MM.1S (cell line): ENCODE measurements around the gene COL5A1.

Experiments
- DNase-seq: peaks from one replicate; pipeline ENCODE4 v3.0.0-alpha.2; 2015
- H2AFZ ChIP-seq: fragments of 300-600 bp; sonication (generic); 2 replicates; pipeline ENCODE4 v1.6.0; 2016; ENCODE audit warnings: antibody characterized with exemption, low read length
- H3F3A ChIP-seq: fragments of 300-600 bp; sonication (generic); 2 replicates; pipeline ENCODE4 v1.6.1; 2016; ENCODE audit warnings: mild to moderate bottlenecking, antibody characterized with exemption, low read length, moderate library complexity, mixed read lengths; ENCODE audit not compliant: insufficient read depth
- H3K27ac ChIP-seq: fragments of 300-600 bp; sonication (generic); 2 replicates; pipeline ENCODE4 v1.5.1; 2016; ENCODE audit warnings: mild to moderate bottlenecking, low read length
- H3K27me3 ChIP-seq: fragments of 300-600 bp; sonication (generic); replicated peaks from 2 replicates; pipeline ENCODE4 v1.6.0; 2016; ENCODE audit warnings: low read length; ENCODE audit not compliant: insufficient read depth
- H3K36me3 ChIP-seq: fragments of 300-600 bp; sonication (generic); replicated peaks from 2 replicates; pipeline ENCODE4 v1.6.1; 2016; ENCODE audit warnings: mild to moderate bottlenecking, low read length, mixed read lengths; ENCODE audit not compliant: insufficient read depth
- H3K4me1 ChIP-seq: fragments of 300-600 bp; sonication (generic); 2 replicates; pipeline ENCODE4 v1.6.1; 2016; ENCODE audit warnings: low read length, mixed read lengths
- H3K4me2 ChIP-seq: fragments of 300-600 bp; sonication (generic); 2 replicates; pipeline ENCODE4 v1.6.0; 2016; ENCODE audit warnings: low read depth, low read length
- H3K4me3 ChIP-seq: fragments of 300-600 bp; sonication (generic); 2 replicates; pipeline ENCODE4 v1.5.1; 2016; ENCODE audit warnings: low read length, mixed read lengths
- H3K79me2 ChIP-seq: fragments of 300-600 bp; sonication (generic); 2 replicates; pipeline ENCODE4 v1.6.1; 2016; ENCODE audit warnings: mixed run types, low read length, mixed read lengths
- H3K9ac ChIP-seq: fragments of 300-600 bp; sonication (generic); 2 replicates; pipeline ENCODE4 v1.6.1; 2016; ENCODE audit warnings: low read length, mixed read lengths
- H3K9me2 ChIP-seq: fragments of 300-600 bp; sonication (generic); replicated peaks from 2 replicates; pipeline ENCODE4 v1.6.1; 2016; ENCODE audit warnings: mild to moderate bottlenecking, low read length, mixed read lengths; ENCODE audit not compliant: insufficient read depth
- H3K9me3 ChIP-seq: fragments of 300-600 bp; sonication (generic); replicated peaks from 2 replicates; pipeline ENCODE4 v1.6.1; 2016; ENCODE audit warnings: mild to moderate bottlenecking, low read length, mixed read lengths; ENCODE audit not compliant: insufficient read depth
- H4K20me1 ChIP-seq: fragments of 300-600 bp; sonication (generic); 2 replicates; pipeline ENCODE4 v1.6.1; 2016; ENCODE audit warnings: mild to moderate bottlenecking, low read length, moderate library complexity, mixed read lengths; ENCODE audit not compliant: insufficient read depth
- EZH2 ChIP-seq: fragments of 300-600 bp; sonication (generic); optimal IDR thresholded peaks from 2 replicates; pipeline ENCODE3; 2017; ENCODE audit warnings: low read depth, mild to moderate bottlenecking, antibody characterized with exemption, low read length, mixed read lengths
- EZH2phosphoT487 ChIP-seq: fragments of 300-600 bp; sonication (generic); IDR thresholded peaks from 2 replicates; pipeline ENCODE4 v1.6.1; 2018; ENCODE audit warnings: antibody characterized with exemption, low read length
- TF ChIP-seq, protein P1 (sequence below): fragments of 300-600 bp; sonication (generic); IDR thresholded peaks from 2 replicates; pipeline ENCODE4 v1.5.1; 2016; ENCODE audit warnings: antibody characterized with exemption, low read length, mixed read lengths

COL5A1 gene

GRCh38 chr9:134641173-134641989, at the start of gene COL5A1:
Gene COL5A1, plus strand, starts transcription at chr9:134641803. Its CDS starts 385 bp downstream, at chr9:134642188.
- DNase-seq, result no peak
- Histone ChIP-seq H3F3A (no peaks in the 10 kb centered on the region), H3K4me2 (no peak within 1 kb of the TSS), H3K4me3 (no peak within 1 kb of the TSS), H3K9ac (no peak within 1 kb of the TSS), H3K27ac (no peak within 1 kb of the TSS), H3K4me1 (no peaks in the 10 kb centered on the region), H3K27me3 (peaks cover 85% of the 10 kb centered on the region), H4K20me1 (no peaks in the 10 kb centered on the region), H3K9me3 (no peaks in the 10 kb centered on the region), H2AFZ (no peak within 1 kb of the TSS), H3K79me2 (no peaks in the 10 kb centered on the region), H3K36me3 (no peaks in the 10 kb centered on the region), H3K9me2 (no peaks in the 10 kb centered on the region)
- TF ChIP-seq, protein P1, sequence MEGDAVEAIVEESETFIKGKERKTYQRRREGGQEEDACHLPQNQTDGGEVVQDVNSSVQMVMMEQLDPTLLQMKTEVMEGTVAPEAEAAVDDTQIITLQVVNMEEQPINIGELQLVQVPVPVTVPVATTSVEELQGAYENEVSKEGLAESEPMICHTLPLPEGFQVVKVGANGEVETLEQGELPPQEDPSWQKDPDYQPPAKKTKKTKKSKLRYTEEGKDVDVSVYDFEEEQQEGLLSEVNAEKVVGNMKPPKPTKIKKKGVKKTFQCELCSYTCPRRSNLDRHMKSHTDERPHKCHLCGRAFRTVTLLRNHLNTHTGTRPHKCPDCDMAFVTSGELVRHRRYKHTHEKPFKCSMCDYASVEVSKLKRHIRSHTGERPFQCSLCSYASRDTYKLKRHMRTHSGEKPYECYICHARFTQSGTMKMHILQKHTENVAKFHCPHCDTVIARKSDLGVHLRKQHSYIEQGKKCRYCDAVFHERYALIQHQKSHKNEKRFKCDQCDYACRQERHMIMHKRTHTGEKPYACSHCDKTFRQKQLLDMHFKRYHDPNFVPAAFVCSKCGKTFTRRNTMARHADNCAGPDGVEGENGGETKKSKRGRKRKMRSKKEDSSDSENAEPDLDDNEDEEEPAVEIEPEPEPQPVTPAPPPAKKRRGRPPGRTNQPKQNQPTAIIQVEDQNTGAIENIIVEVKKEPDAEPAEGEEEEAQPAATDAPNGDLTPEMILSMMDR, result no peak
- TF ChIP-seq EZH2phosphoT487 (no peak), EZH2 (no peak)

DNA sequence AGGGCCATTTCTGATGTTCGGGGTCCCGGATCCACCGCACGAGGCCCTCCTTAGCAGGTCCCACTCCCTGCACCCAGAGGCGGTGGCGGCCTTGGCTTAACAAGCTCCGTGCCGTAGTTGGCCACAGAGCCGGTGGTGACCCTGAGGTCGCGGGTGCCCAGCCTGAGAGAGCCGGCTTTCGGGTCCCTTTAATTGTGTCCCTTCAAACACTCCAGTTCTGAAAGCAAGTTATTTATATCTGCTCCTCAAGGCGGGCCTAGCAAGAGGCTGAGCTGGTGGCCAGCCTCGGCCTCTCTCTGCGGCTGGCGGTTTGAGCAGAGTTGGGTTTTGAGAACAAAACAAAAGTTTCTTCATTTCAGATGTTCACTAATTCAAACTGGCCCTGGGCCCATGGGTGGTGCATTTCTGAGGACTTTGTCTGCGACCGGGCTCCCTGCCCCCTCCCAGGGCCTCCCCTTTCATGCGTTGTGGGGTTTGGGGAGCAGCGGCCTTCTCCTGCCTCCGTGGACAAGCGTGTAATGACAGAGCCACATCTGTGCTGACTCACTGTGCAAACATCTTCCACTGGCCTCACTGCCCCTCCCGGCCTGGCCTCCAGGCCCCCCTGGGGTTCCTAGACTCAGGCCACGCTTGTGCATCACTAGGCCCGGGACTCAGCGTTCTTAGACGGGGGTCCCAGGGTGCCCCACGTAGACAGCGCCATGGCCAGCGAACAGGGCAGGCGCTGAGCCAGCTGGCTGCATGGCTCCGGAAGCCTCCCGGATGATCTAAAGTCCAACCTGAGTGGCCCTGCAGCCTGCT, 49.4 kb upstream of the COL5A1 start:
- Histone ChIP-seq H3K9ac (no peak overlapping the region), H3K79me2 (no peaks in the 10 kb centered on the region), H3K36me3 (no peaks in the 10 kb centered on the region), H2AFZ (no peak overlapping the region), H3K4me3 (no peak overlapping the region), H3K9me2 (no peaks in the 10 kb centered on the region), H3K27me3 (peaks cover 62% of the 10 kb centered on the region), H3K4me1 (no peaks in the 10 kb centered on the region), H4K20me1 (no peaks in the 10 kb centered on the region), H3K4me2 (no peak overlapping the region), H3K27ac (no peak overlapping the region), H3F3A (no peaks in the 10 kb centered on the region), H3K9me3 (no peaks in the 10 kb centered on the region)
- no peak for DNase-seq
- TF ChIP-seq, protein P1, result no peak
- no peak for TF ChIP-seq EZH2phosphoT487
- no peak for TF ChIP-seq EZH2

DNA sequence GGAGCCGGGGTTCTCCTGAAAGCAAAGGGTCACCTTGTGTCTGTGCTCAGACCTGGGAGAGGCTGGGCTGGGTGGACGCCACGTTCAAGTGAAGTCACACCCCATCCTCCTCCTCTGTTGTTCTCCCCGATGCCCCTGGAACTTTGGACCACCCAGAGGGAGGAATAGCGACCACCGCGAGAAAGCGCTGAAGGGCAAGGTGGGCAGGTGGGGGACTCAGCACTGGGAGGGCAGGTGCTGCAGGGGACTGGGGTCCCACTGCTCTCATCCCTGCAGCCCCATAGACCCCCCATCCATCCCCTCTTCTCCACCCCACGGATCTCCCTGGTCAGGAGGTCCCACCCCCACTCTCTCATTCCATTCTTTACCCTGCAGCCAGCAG, 48.8 kb upstream of the COL5A1 start:
- no peaks in the 10 kb centered on the region for H3K9me3 ChIP-seq
- H3F3A ChIP-seq, result no peaks in the 10 kb centered on the region
- no peak overlapping the region for H3K9ac ChIP-seq
- no peak overlapping the region for H3K27ac ChIP-seq
- no peak for TF ChIP-seq EZH2
- TF ChIP-seq, protein P1, result no peak
- TF ChIP-seq EZH2phosphoT487, result no peak
- H3K79me2 ChIP-seq, result no peaks in the 10 kb centered on the region
- H3K27me3 ChIP-seq, result peaks cover 68% of the 10 kb centered on the region
- no peaks in the 10 kb centered on the region for H3K4me1 ChIP-seq
- no peaks in the 10 kb centered on the region for H3K36me3 ChIP-seq
- H3K4me3 ChIP-seq, result no peak overlapping the region
- no peak overlapping the region for H3K4me2 ChIP-seq
- no peak for DNase-seq
- H4K20me1 ChIP-seq, result no peaks in the 10 kb centered on the region
- no peak overlapping the region for H2AFZ ChIP-seq
- no peaks in the 10 kb centered on the region for H3K9me2 ChIP-seq
